ENCODE data around the gene CASTOR1.

The CASTOR1 gene

GRCh38 chr22:30318799-30319419 is 29.6 kb upstream of the CASTOR1 start:
- no peak for DNase-seq (ENCODE audit: low spot score)

GRCh38 chr22:30317778-30318177 is 28.5 kb upstream of the CASTOR1 start:
- no peak for DNase-seq (ENCODE audit: low spot score)

- DNase-seq (ENCODE audit: low spot score) = no peak
These were observed 26.8 kb upstream of the CASTOR1 start for GRCh38 chr22:30315962-30316576.

- DNase-seq (ENCODE audit: low spot score) = no peak
These were observed 25.6 kb upstream of the CASTOR1 start for GRCh38 chr22:30314915-30315314.

- no peak for DNase-seq (ENCODE audit: low spot score)
These were observed 24.4 kb upstream of the CASTOR1 start for GRCh38 chr22:30313527-30314363.

GRCh38 chr22:30312053-30312452 is 22.7 kb upstream of the CASTOR1 start:
- DNase-seq (ENCODE audit: low spot score) = no peak

- no peak for DNase-seq (ENCODE audit: low spot score)
These were observed 21.8 kb upstream of the CASTOR1 start for GRCh38 chr22:30310881-30311771.

GRCh38 chr22:30309951-30310741 is 20.8 kb upstream of the CASTOR1 start:
- DNase-seq (ENCODE audit: low spot score) = no peak

- no peak for DNase-seq (ENCODE audit: low spot score)
These were observed 19.4 kb upstream of the CASTOR1 start for GRCh38 chr22:30308518-30309230.

GRCh38 chr22:30308093-30308492 is 18.8 kb upstream of the CASTOR1 start:
- no peak for DNase-seq (ENCODE audit: low spot score)

GRCh38 chr22:30307041-30307574 is 17.8 kb upstream of the CASTOR1 start:
- no peak for DNase-seq (ENCODE audit: low spot score)

- DNase-seq (ENCODE audit: low spot score) = no peak
These were observed 17.3 kb upstream of the CASTOR1 start for GRCh38 chr22:30306627-30307011.

GRCh38 chr22:30305906-30306626 is 16.8 kb upstream of the CASTOR1 start:
- no peak for DNase-seq (ENCODE audit: low spot score)

GRCh38 chr22:30305519-30305905 is 16.2 kb upstream of the CASTOR1 start:
- no peak for DNase-seq (ENCODE audit: low spot score)

- no peak for DNase-seq (ENCODE audit: low spot score)
These were observed 15.4 kb upstream of the CASTOR1 start for GRCh38 chr22:30304495-30305244.

GRCh38 chr22:30302810-30303138 is 13.5 kb upstream of the CASTOR1 start:
- no peak for DNase-seq (ENCODE audit: low spot score)

GRCh38 chr22:30301995-30302809 is 12.9 kb upstream of the CASTOR1 start:
- no peak for DNase-seq (ENCODE audit: low spot score)

- no peak for DNase-seq (ENCODE audit: low spot score)
These were observed 10.0 kb upstream of the CASTOR1 start for GRCh38 chr22:30299322-30299721.

Measured in HuH-7.5 (cell line).